H1 (cell line): ENCODE measurements around the gene RBP3. TPM values are rescaled to one million over a fixed set of nuclear protein-coding genes. Genes with fewer than 3 reads are reported as not detected.

ENCODE experiments used
- CTCF ChIA-PET: fragments of 300-600 bp; sonication (Branson Sonifier 250); formaldehyde crosslinking; loops from one replicate; lab custom pipeline; 2021; ENCODE audit not compliant: partially characterized antibody; lab: Charles Lee
- POLR2A ChIA-PET: fragments of 300-600 bp; sonication (Branson Sonifier 250); formaldehyde crosslinking; loops from one replicate; lab custom pipeline; 2021; ENCODE audit warnings: inconsistent platforms; ENCODE audit not compliant: partially characterized antibody; lab: Charles Lee
- DNase-seq, 2 experiments: peaks; one replicate each; pipeline versions ENCODE4 v3.0.0 to v3.0.0-alpha.2; 2010 to 2022; ENCODE audit warnings: low spot score in 2 of 2, low read depth in 1 of 2, mixed read lengths in 1 of 2
- FAIRE-seq: peaks from 2 replicates; lab custom pipeline; 2011; peaks lifted over from hg19 to GRCh38; lab: Jason Lieb, UNC
- H2AFZ ChIP-seq: 2 replicates; pipeline ENCODE4 v1.8.1; 2012; ENCODE audit warnings: low read length, inconsistent platforms
- H2AK5ac ChIP-seq: 2 replicates; pipeline ENCODE4 v1.6.1; 2013; ENCODE audit warnings: low read depth, low read length
- H2BK120ac ChIP-seq: replicated peaks from 2 replicates; pipeline ENCODE3; 2013; ENCODE audit warnings: low read depth, low read length, inconsistent platforms
- H2BK12ac ChIP-seq: 2 replicates; pipeline ENCODE4 v1.6.1; 2013; ENCODE audit warnings: low read depth, low read length
- H2BK15ac ChIP-seq: 2 replicates; pipeline ENCODE4 v1.6.1; 2013; ENCODE audit warnings: low read length
- H2BK20ac ChIP-seq: 2 replicates; pipeline ENCODE4 v1.6.1; 2013; ENCODE audit warnings: low read length
- H2BK5ac ChIP-seq: 2 replicates; pipeline ENCODE4 v1.6.1; 2013; ENCODE audit warnings: low read depth, low read length
- H3K14ac ChIP-seq: 2 replicates; pipeline ENCODE4 v1.6.1; 2013; ENCODE audit warnings: inconsistent platforms; ENCODE audit not compliant: insufficient read length
- H3K18ac ChIP-seq: 2 replicates; pipeline ENCODE4 v1.6.1; 2013; ENCODE audit warnings: low read length; ENCODE audit errors: extremely low read depth
- H3K23ac ChIP-seq: 2 replicates; pipeline ENCODE4 v1.6.1; 2013; ENCODE audit warnings: inconsistent platforms; ENCODE audit not compliant: insufficient read length
- H3K23me2 ChIP-seq: 2 replicates; pipeline ENCODE4 v1.6.1; 2013; ENCODE audit warnings: low read depth, low read length
- H3K27ac ChIP-seq: 2 replicates; pipeline ENCODE4 v1.6.1; 2011; ENCODE audit warnings: low read depth, low read length, inconsistent platforms
- H3K27me3 ChIP-seq, 4 experiments: replicated peaks in 1 of 4; 1 replicate in 1 of 4; 2 replicates in 3 of 4; pipeline versions ENCODE4 v1.6.1 to v1.8.1; 2011 to 2013; ENCODE audit warnings: low read length in 3 of 4, mild to moderate bottlenecking in 3 of 4, inconsistent platforms in 2 of 4, mixed read lengths in 2 of 4, moderate library complexity in 1 of 4; ENCODE audit not compliant: control insufficient read depth in 3 of 4, insufficient read depth in 3 of 4; ENCODE audit errors: extremely low read depth in 1 of 4
- H3K36me3 ChIP-seq, 4 experiments: 2 replicates each; pipeline versions ENCODE4 v1.6.1 to v1.8.1; 2011 to 2013; ENCODE audit warnings: mild to moderate bottlenecking in 4 of 4, low read length in 3 of 4, moderate library complexity in 2 of 4, control low read depth in 1 of 4, inconsistent platforms in 1 of 4; ENCODE audit not compliant: insufficient read depth in 4 of 4, control insufficient read depth in 2 of 4
- H3K4ac ChIP-seq: replicated peaks from 2 replicates; pipeline ENCODE3; 2013; ENCODE audit warnings: low read length, low read depth, mixed read lengths, inconsistent platforms; ENCODE audit not compliant: insufficient read length
- H3K4me1 ChIP-seq, 4 experiments: replicated peaks in 1 of 4; 1 replicate in 1 of 4; 2 replicates in 3 of 4; pipeline versions ENCODE4 v1.6.1 to v1.8.1; 2011 to 2013; ENCODE audit warnings: low read length in 3 of 4, inconsistent platforms in 2 of 4, mixed read lengths in 1 of 4; ENCODE audit not compliant: insufficient read depth in 4 of 4, control insufficient read depth in 3 of 4
- H3K4me2 ChIP-seq, 2 experiments: 2 replicates each; pipeline versions ENCODE4 v1.6.1 to v1.8.1; 2011 to 2013; ENCODE audit warnings: low read depth in 2 of 2, low read length in 2 of 2, control low read depth in 1 of 2, inconsistent platforms in 1 of 2, mild to moderate bottlenecking in 1 of 2; ENCODE audit not compliant: insufficient read depth in 1 of 2
- H3K4me3 ChIP-seq, 4 experiments: fragments of 200-600, 300-600 bp in 1 of 4; sonication (generic), shearing (Covaris generic), sonication (Bioruptor Twin) in 1 of 4; 2 replicates each; pipeline versions ENCODE4 v1.5.1 to v1.8.1; 2011 to 2016; ENCODE audit warnings: low read length in 4 of 4, low read depth in 3 of 4, control low read depth in 2 of 4, inconsistent platforms in 2 of 4, mild to moderate bottlenecking in 2 of 4, mixed read lengths in 1 of 4, moderate library complexity in 1 of 4; ENCODE audit not compliant: insufficient read depth in 2 of 4; ENCODE audit errors: extremely low read depth in 1 of 4
- H3K56ac ChIP-seq: replicated peaks from 2 replicates; pipeline ENCODE3; 2013; ENCODE audit warnings: low read depth, mild to moderate bottlenecking, mixed read lengths, low read length, inconsistent platforms; ENCODE audit not compliant: insufficient read length
- H3K79me1 ChIP-seq: 2 replicates; pipeline ENCODE4 v1.6.1; 2013; ENCODE audit warnings: low read depth, low read length, control low read depth
- H3K79me2 ChIP-seq, 2 experiments: 2 replicates each; pipeline versions ENCODE4 v1.6.1 to v1.8.1; 2012 to 2013; ENCODE audit warnings: low read length in 2 of 2, mild to moderate bottlenecking in 2 of 2, inconsistent platforms in 1 of 2; ENCODE audit not compliant: insufficient read depth in 2 of 2, control insufficient read depth in 1 of 2
- H3K9ac ChIP-seq, 4 experiments: replicated peaks in 1 of 4; 1 replicate in 1 of 4; 2 replicates in 3 of 4; pipeline versions ENCODE4 v1.6.1 to v1.8.1; 2011 to 2013; ENCODE audit warnings: low read depth in 3 of 4, low read length in 3 of 4, control low read depth in 2 of 4, mild to moderate bottlenecking in 2 of 4, moderate library complexity in 2 of 4, inconsistent platforms in 1 of 4; ENCODE audit errors: extremely low read depth in 1 of 4
- H3K9me3 ChIP-seq, 2 experiments: 2 replicates each; pipeline versions ENCODE4 v1.6.1 to v1.8.1; 2012 to 2013; ENCODE audit warnings: mild to moderate bottlenecking in 2 of 2, moderate library complexity in 2 of 2, control low read depth in 1 of 2, inconsistent platforms in 1 of 2, low read depth in 1 of 2, low read length in 1 of 2, mixed read lengths in 1 of 2; ENCODE audit not compliant: insufficient read depth in 2 of 2
- H4K20me1 ChIP-seq, 2 experiments: replicated peaks in 1 of 2; 2 replicates each; pipeline versions ENCODE3 to v1.8.1; 2011 to 2013; ENCODE audit warnings: inconsistent platforms in 2 of 2, low read length in 2 of 2, mild to moderate bottlenecking in 1 of 2; ENCODE audit not compliant: insufficient read depth in 2 of 2, control insufficient read depth in 1 of 2
- H4K5ac ChIP-seq: 2 replicates; pipeline ENCODE4 v1.6.1; 2013; ENCODE audit warnings: low read length, low read depth, mixed read lengths, inconsistent platforms; ENCODE audit not compliant: insufficient read length
- H4K8ac ChIP-seq: 2 replicates; pipeline ENCODE4 v1.8.0; 2013; ENCODE audit warnings: mild to moderate bottlenecking, moderate library complexity, low read length, inconsistent platforms; ENCODE audit not compliant: insufficient read depth; ENCODE audit errors: extremely low read depth
- H4K91ac ChIP-seq: replicated peaks from 2 replicates; pipeline ENCODE3; 2013; ENCODE audit warnings: low read length, mixed read lengths, inconsistent platforms; ENCODE audit not compliant: insufficient read length
- BRCA1 ChIP-seq: IDR thresholded peaks from 2 replicates; pipeline ENCODE4 v1.6.1; 2012; ENCODE audit warnings: low read depth, low read length, improper control_type of control experiment
- FOSL1 ChIP-seq: IDR thresholded peaks from 2 replicates; pipeline ENCODE4 v1.6.1; 2011; ENCODE audit warnings: mild to moderate bottlenecking, low read depth, low read length, moderate library complexity; ENCODE audit not compliant: insufficient read depth
- GABPA ChIP-seq: IDR thresholded peaks from 2 replicates; pipeline ENCODE4 v1.6.1; 2011; ENCODE audit warnings: mild to moderate bottlenecking, low read length, moderate library complexity, borderline replicate concordance; ENCODE audit not compliant: insufficient read depth
- GTF2F1 ChIP-seq: IDR thresholded peaks from 2 replicates; pipeline ENCODE4 v1.6.1; 2012; ENCODE audit warnings: low read depth, low read length, improper control_type of control experiment, borderline replicate concordance
- RXRA ChIP-seq: IDR thresholded peaks from 2 replicates; pipeline ENCODE4 v1.6.1; 2011; ENCODE audit warnings: low read depth, mild to moderate bottlenecking, low read length, moderate library complexity; ENCODE audit not compliant: insufficient read depth
- SIN3A ChIP-seq, 2 experiments: IDR thresholded peaks in 1 of 2; conservative IDR thresholded peaks in 1 of 2; 2 replicates each; pipeline ENCODE4 v1.6.1; 2011 to 2012; ENCODE audit warnings: low read length in 2 of 2, improper control_type of control experiment in 1 of 2, low read depth in 1 of 2, mild to moderate bottlenecking in 1 of 2
- WGBS, 2 experiments: shearing (Covaris generic) in 1 of 2; methylation state at CpG; one replicate each; pipeline versions ENCODE4 v1.1.6 to v1.1.7; 2013 to 2015; ENCODE audit warnings: low lambda C conversion rate in 2 of 2, mixed read lengths in 2 of 2, inconsistent platforms in 1 of 2, low coverage in 1 of 2, missing lambda C conversion rate in 1 of 2; ENCODE audit not compliant: insufficient replicate concordance in 2 of 2, insufficient coverage in 1 of 2, insufficient read length in 1 of 2; ENCODE audit errors: extremely low coverage in 1 of 2, missing lambda C conversion rate in 1 of 2; 5-methylcytosine and 5-hydroxymethylcytosine counted together
- polyA plus RNA-seq, 7 experiments: library from polyadenylated mRNA; depleted of rRNA in 3 of 7; stranded (reverse) in 5 of 7; unstranded in 2 of 7; fragments of >200 nt in 5 of 7; fragments of 200-250 nt in 2 of 7; gene quantifications; 1 replicate in 5 of 7; 2 replicates in 1 of 7; 4 replicates in 1 of 7; pipeline versions ENCODE4 v1.2.1 to v1.2.3, GENCODE V29; 2011 to 2013; ENCODE audit warnings: missing spikeins in 2 of 7, mixed read lengths in 2 of 7
- total RNA-seq: library from RNA; stranded (reverse); fragmentation: NEBNext Ultra II Directional; extraction: Animal tissue kit (Norgen Biotek cat#: 25700); gene quantifications from 2 replicates; pipeline ENCODE4 v1.2.1, GENCODE V29; 2021

Gene RBP3
- total and polyA plus RNA-seq, 2 of the 8 experiments (the other 6 are each of a cell fraction or from before 2014, with no cell fraction given) = not detected

DNA sequence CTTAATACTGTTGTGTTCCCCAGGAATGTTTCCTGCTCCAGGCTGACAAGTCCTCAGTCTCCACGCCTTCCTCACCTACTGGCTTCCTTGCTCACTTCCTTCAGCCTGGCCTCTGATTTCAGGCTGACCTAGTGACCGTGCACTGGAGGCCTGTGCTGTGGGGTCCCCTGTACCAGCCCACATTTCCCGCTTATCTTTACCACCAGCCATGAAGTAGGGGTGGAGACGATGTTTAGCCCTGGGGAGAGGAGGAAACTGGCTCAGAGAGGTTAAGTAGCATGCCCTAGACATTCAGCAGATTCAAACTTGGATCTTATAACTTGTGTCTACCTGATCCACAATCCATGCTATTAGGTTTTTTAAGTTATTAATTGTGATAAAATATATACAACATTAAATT, 40.7 kb downstream of the RBP3 start:
- peaks cover 4% of the 10 kb centered on the region for H3K23me2 ChIP-seq
- H4K20me1 ChIP-seq = no peaks in the 10 kb centered on the region
- no peak overlapping the region for H2BK12ac ChIP-seq
- no peaks in the 10 kb centered on the region for H3K9me3 ChIP-seq
- no peak for FAIRE-seq
- H3K14ac ChIP-seq = peak overlapping the region; percentile 97
- no peaks in the 10 kb centered on the region for H3K4me1 ChIP-seq
- H2BK120ac ChIP-seq = no peak overlapping the region
- H4K5ac ChIP-seq = no peak overlapping the region
- CTCF ChIA-PET = no interaction called here
- no peak for TF ChIP-seq GTF2F1
- no peak for TF ChIP-seq RXRA
- no peak for TF ChIP-seq GABPA
- no peak for TF ChIP-seq SIN3A (conservative IDR thresholded peaks at IDR 0.05 in 1 of 2, IDR thresholded peaks at IDR 0.05 in 1 of 2; ENCODE audit: low read depth in 1 of 2, low read length in 2 of 2)
- TF ChIP-seq BRCA1 = no peak
- TF ChIP-seq FOSL1 = no peak
- H3K9ac ChIP-seq = no peak overlapping the region
- H3K4me3 ChIP-seq = no peak overlapping the region
- H3K27ac ChIP-seq = no peak overlapping the region
- no peak overlapping the region for H2AK5ac ChIP-seq
- H2BK5ac ChIP-seq = no peak overlapping the region
- H4K91ac ChIP-seq = no peak overlapping the region
- H3K4me2 ChIP-seq = no peak overlapping the region
- no peaks in the 10 kb centered on the region for H3K79me2 ChIP-seq
- no peak overlapping the region for H2AFZ ChIP-seq
- POLR2A ChIA-PET = no interaction called here
- 0 out of 2 replicates have a peak overlapping the region, but pooled peaks have one; percentile 51 for H4K8ac ChIP-seq
- DNase-seq = no peak
- no peak overlapping the region for H2BK20ac ChIP-seq
- H3K18ac ChIP-seq = no peak overlapping the region
- H3K27me3 ChIP-seq = peaks cover 0 to 2% (median 1%) of the 10 kb centered on the region in 4 experiments; a peak in 1 of 7 replicates
- 89% methylated on average over 4 of the region's 4 CpGs; no CpG with 5 or more reads in 1 of the 2 experiments for WGBS, 2 experiments
- H3K23ac ChIP-seq = no peak overlapping the region
- no peaks in the 10 kb centered on the region for H3K36me3 ChIP-seq
- no peaks in the 10 kb centered on the region for H3K79me1 ChIP-seq
- H3K4ac ChIP-seq = no peak overlapping the region
- H2BK15ac ChIP-seq = no peak overlapping the region
- H3K56ac ChIP-seq = no peak overlapping the region
